Myocyte (in vitro differentiated cells): ENCODE results near the gene CLBA1. TPM values are rescaled to one million over a fixed set of nuclear protein-coding genes. Genes with fewer than 3 reads are reported as not detected.
A peak's percentile ranks its signal among the peaks of the same experiment; 100 is the strongest.

Experiments used
- DNase-seq: peaks from one replicate; pipeline ENCODE4 v3.0.0-alpha.2; 2012; ENCODE audit warnings: low read depth
- total RNA-seq: library from RNA; depleted of rRNA; stranded (reverse); fragments of >200 nt; gene quantifications from 2 replicates; pipeline ENCODE4 v1.2.3, GENCODE V29; 2014

The CLBA1 gene
- total RNA-seq, 1 donor from 2014 or later = 10.6 TPM

DNA sequence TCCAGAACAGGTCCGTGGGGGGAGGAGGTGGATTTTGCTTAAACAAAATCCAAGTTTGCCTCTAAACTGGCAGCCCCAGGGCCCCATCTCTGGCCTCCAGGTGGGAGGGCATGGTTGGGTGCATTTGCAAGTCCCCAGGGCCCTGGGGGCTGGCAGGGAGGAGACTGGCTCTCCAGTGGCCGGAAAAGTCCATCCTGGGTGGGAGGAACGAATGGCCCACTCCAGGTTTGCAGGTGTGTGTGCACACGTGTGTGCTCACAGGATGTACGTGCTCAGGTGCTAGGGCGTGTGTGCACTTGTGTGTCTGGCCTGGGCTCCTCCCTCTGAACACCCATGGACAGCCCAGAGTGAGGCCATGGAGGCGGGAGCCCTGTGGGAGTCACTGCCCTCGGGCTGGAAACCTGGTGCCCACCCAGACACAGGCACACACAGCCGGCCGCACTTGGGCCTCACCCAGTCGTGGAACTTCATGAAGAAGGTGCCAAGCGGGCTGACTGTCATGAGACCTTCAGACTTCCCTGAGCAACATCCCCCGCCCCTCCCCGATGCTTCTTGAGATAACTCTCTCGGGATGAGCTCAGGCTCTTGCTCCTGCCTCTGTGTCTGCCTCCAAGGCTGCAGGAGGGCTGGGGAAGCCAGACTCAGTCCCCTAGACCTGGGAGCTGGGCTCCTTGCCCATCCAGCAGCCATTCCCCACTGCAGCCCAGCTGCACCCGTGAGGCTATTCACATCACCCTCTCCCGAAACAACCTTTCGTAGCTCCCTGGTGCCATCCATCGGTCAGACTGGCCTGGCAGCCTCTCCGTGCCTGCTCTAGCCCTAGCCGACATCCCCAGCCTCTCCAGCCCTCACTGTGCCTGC, 16.8 kb upstream of the CLBA1 start:
- DNase-seq = no peak

DNA sequence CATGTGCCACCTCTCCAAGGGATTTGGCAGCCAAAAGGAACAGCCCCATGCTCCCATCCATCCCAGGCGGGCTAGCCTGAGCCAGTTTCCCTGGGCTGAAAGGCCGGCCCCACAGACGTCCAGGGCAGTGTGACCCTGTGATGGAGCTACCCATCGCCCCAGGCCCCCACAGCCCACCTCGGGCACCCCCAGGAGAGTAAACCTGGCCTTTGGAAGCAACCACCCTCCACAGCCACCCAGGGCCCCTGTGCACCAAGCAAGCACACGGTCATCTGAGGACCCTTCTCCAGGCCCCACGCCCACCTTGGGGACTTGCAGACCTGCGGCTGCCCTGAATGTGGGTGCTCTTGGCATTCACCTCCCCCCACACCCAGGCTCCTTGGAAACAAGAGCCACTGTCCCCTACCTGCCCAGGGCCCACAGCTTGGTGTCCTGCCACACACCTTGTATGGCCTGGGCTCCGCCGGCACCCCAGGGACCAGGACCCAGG, 15.8 kb upstream of the CLBA1 start:
- DNase-seq = no peak

DNA sequence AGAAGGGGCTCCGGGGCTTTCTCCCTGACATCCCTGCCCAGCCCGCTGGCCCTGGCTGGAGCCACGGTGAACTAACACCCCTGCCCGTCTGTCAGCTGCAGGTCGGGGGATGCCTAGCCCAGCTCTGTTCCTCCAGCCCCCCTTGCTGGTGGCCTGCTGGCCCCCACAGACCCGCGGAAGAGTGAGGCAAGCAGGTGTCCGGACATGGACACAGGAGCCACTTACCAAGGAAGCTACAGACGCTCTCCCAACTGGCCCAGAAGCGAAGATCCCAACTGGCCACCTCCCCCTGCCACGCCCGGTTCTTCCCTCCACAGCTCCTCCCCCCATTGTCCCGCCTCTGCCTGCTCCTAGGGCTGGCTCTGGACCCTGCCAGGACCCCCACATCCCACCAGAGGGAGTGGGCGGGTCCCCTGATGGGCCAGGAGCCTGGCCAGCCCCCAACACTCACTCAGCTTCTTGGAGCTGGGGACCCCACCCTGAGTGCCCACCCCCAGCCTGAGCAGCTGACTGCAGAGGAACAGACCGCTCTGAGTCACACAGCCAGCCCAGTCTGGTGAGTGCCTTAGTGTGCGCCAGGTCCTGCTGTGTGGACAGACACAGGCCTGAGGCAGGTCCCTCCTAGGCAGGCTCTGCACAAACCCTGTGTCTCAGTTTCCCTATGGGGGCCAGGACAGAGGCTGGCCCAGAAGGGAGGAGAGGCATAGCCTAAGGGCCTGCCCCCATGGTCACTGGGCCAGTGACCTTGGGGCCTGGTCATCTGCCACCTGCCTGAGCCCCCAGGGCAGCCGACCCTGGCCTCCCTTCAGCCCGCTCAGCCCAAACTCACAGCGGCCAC, 15.1 kb upstream of the CLBA1 start:
- DNase-seq = peak; percentile 95

DNA sequence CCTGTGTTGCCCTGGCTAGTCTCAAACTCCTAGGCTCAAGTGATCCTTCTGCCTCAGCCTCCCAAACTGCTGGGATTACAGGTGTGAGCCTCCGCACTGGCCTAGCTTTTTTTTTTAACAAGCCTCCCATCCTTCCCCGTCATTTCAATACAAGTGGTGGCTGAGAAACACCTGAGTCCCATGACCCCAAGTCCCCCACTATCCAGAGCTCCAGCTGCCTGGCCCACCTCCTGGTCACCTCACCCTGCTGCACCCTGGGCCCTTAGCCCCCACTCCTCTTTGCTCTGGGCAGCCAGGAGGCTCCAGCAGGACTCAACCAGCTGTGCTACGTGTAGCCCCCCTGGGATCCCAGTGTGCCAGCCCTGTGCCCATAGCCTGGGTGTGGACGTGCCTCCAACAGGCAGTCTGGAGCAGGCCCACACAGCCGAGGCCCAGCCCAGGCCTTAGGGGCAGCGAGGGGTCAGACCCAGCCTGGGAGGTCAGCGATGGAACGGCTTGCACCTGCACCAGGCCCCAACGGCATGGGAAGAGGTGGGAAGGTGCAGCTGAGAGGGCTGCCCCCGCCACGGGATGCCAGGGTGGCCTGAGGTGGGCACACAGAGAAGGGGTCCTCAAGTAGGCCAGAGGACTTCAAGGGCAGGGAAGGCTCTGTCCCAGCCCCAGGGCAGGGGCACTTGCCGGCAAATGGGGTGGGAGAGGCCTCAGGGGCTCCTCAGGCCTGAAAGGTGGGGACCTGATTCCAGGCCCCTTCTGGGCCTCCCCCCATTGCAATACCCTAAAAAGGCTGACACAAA, 13.9 kb upstream of the CLBA1 start:
- no peak for DNase-seq

DNA sequence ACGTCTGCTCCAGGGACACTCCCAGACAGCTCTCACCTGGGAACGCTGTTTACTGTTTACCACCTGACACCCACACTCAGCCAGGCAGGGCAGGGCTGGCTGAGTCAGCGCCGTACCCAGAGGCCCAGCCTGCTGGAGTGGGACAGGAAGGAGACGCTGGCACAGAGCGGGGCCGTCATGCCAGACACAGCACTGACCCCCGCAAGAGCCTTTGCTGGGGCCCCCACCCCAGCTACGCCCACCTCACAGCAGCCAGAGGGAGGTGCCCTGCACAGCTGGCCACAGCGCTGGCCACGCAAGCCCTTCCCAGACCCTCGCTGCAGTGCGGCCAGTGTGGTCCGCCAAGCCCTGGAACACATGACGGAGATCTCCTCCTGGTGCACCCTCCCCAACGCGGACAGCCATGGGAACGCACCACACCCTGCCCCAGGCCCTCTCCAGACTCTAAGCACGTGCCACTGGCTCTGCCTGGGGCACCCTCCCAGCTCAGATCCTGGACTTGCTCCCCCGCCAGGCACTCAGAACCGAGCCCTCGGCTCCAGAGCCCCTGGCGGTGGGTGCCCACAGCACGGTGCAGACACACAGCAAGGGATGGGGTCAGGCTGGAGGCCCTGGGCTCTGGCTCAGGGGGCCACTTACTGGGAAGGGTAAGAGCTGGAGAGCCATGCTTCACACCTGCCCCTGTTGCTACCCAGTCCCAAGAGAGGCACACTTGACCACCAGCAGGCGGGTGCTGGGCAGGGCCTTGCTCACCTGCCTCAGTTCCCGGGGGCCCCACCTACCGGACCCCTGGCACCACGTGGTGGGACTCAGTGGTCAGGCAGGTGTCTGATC, 13.1 kb upstream of the CLBA1 start:
- DNase-seq = peak; percentile 93

DNA sequence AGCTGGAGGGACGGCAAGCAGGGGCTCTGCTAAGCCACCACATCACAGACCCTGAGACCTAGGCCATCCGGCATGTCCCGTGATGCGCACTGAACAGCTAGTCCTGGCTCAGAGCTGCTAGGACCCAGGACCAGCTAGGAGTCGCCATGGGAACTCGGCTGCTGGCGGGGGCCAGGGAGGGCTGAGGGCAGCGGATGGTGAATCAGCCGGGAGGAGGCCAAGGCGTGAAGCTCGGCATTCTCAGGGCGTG, 12.5 kb upstream of the CLBA1 start:
- peak; percentile 98 for DNase-seq

DNA sequence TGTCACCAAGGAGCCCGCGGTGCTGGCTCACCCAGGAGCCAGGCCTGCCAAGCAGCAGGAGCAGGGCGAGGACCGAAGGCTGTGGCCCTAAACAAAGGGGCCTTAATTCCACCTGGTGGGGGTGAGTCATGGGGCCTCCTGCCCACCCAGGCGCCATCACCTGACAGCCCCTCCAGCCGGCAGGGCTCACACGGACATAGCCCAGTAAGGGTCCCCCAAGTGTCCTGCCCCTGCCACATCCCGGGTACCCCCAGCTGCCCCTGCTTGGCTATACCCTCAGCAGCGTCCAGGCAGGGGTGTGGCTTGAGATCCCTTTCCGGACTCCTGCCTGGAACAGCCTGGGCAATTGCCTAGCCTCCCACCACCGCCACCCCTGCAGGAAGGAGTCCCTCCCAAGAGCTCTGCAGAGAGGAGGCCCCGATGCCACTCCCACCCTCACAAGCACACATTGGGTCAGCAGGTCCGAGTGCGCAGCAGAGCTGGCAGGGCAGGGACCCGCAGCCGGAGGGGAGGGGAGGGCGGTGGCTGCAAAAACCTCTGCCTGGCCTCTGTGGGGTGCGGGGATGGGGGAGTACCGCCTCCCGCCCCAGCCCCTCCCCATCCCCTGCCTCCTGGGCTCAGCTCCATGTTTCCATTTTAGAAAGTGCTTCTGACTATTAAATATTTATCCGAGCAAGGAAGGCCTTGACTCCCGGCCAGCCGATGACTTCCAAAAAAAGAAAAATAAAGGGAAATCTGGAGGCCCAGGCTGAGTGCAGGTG, 12.0 kb upstream of the CLBA1 start:
- DNase-seq = peak; percentile 83

DNA sequence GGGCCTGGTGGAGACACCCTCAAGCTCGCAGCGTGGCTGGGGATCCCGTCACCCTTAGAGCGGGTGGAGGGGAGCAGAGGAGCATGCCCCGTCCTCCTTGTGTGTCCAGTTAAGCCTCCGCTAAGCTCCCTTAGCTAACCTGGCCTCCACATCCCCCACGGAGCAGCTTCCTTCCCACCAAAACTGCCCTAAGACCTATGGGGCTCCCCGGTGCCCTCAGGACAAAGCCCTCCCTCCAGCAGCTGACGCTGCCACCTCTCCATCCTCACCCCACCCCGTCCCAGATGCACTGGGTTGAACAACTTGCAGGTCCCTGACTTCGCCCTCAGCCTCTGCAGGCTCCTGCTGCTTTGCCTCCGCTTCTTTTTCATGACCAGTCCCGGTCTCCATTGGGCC, 11.4 kb upstream of the CLBA1 start:
- no peak for DNase-seq

DNA sequence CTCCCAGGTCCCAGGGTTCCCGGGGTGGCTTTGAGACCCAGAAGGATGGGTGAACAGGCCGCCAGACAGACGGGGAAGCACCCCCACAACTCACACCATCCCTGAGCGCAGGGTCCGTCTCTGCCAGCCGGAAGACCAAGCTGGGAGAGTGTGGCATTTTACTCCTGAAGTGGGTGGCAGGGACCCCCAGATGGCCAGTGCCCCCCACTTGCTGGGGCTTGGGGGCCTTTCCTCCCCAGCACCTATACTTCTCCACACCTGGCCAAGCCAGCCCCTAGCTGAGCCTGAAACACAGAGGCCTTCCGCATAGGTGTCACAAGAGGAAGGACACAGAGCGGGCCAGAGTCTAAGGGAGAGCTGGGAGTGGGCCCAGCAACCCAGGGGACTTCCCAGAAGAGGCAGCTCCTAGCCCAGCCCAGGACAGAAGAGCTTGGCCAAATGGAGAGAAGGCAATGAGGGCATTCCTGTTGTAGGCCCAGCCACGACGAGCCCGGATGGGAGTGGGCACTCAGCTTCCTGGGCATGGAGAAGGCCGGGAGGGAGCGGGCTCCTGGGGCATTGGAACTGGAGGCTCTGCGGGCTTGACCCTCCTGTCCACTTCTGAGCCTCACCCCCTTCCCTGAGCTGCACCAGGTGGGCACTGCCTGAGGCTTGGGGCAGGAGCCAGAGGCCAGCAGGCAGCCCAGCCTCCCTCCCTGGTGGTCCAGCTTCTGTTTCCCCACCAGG, 10.8 kb upstream of the CLBA1 start:
- DNase-seq = no peak

DNA sequence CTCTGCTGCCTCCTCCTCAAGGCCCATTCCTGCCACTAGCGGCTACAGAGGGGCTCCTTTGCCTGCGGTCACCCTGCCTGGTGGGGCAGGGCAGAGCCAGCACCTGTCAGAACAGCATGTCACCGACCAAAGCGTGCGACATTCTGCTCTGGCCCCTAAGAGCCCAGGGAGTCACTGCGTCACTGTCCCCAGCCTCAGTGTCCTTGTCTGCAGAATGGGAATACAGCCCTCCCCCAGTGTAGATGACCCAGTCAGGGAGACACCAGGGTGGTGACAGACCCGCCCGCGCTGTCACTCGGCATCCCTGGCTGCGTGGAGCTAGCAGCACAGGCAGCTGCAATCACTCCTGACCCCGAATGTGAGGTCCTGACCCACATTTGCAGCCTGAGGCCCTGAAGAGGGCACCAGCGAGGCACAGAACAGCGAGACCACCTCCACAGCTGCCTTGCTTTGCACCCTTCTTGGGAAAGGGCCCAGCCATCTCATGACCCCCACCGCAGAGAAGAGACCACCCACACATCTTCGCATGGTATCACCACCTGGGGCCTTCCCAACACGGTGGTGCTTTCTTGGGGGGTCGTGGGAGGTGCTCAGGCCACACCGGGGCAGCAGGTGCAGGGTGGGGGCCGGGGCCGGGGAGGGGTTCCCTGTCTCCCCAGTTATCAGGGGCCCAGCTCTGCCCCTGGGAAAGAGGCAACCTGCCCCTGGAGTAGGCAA, 9.9 kb upstream of the CLBA1 start:
- peak; percentile 65 for DNase-seq

DNA sequence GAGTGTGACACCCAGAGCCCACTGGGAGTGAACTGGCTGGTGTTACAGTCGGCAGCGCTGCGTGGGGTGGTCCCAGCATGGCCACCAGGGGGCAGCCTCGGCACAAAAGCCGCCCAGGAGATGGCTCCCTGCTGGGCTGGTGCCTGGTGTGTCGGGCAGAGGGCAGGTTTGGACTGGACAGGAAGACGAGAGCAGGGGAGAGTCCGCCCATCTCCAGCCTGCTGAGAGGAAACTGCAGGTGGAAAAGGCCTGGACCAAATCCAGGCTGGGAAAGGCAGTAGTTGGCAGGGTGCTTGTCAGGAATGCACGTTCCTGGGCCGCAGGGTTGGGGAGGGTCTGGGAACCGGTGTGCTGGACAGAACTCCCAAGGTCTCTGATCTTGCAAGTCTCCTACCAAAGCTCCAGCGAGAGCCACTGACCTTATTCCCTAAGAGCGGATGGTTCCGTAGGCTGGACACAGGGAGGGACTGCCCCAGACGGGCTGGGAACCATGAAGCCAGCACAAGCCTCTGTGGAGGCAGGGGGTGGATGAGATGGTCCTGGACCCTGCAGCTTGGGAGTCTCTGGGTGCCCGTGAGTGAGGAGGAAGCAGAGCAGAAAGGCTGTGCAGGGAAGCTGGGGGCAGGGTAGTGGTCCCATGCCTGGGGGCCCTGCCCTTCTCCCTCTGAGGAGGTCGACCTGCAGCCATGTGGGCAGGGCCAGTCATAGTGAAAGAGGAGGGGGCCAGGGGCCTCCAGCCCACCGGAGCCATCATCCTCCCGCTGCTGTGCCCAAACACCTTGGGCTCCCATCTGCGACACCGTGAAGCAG, 9.2 kb upstream of the CLBA1 start:
- DNase-seq = peak; percentile 87

DNA sequence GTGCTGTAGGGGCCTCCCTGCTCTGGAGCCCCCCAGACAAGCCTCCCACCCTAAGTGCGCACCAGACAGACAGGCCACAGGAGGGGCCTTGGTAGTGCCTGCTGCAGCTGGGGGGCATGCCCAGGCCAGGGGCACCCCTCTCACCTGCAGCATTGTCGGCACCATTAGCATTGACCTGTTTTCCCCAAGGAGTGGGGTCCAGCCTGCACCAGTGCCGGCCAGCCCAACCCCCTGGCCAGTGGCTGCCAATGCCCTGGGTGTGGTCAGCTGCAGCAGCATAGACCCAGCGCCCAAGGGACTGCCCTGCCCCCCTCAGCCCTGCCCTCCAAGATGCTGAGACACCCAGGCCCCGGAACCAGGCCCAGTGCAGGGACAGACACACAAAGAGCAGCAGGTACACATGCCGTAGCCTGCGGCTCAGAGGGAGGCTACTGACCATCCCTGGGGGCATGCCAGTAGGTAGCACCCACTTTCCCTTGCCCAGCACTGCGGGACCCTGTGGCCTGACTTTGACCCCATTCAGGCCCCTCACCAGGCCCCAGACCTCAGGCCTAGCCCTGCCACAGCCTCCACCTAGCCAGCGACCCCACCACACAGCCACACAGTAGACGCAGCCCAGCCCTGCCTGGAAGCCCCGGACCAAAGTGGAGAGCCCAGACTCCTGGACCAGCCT, 8.4 kb upstream of the CLBA1 start:
- DNase-seq = no peak

DNA sequence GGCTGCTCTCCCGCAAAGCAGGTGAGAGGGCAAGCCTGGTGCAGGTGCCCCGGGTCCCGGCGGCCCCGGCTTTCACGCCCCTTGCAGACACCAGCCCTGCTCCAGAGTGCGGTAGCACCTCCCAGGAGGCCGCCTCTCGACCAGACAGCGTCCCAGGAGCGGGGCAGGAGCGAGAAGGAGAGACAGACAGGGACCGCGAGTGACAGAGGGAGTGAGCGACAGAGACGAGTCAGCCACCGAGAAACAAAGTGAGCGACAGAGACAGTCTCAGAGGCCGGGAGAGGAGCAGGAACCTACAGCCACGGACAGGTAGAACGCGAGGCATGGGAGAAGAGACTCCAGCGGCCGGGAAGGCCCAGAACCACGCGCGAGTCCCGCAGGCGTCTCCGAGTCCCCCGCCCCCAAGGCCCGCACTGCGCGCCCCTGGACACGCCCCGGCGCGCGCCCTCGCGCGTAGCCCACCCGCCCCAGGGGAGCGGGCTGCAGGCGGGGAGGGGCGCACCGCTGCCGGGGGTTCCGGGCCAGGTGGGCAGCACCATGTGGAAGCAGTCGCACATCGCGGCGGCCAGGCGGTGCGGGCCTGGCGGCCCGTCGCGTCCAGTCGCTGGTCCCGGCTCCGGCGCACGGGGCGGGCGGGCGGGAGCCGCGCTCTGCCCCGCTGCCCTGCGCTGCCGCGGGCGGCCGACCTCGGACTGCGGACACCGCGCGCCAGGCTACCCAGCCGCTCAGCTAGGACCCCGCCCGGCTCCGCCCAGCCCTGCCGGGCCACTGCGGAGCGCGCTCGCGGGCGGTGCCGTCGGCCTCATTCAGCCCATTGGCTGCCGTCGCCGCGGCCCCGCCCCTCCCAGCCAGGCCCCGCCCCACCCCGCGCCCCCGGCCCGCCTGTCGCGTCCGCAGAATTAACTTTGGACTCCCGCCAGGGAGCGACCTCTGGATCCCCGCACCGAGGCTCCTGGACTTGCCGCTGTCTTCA, 7.6 kb upstream of the CLBA1 start, which contains the start of gene AHNAK2:
AHNAK2 (minus strand) TSS at position 694 of the 973 bp plus-strand sequence; CDS start at position 557, 137 bp downstream.
- peak; percentile 80 for DNase-seq

DNA sequence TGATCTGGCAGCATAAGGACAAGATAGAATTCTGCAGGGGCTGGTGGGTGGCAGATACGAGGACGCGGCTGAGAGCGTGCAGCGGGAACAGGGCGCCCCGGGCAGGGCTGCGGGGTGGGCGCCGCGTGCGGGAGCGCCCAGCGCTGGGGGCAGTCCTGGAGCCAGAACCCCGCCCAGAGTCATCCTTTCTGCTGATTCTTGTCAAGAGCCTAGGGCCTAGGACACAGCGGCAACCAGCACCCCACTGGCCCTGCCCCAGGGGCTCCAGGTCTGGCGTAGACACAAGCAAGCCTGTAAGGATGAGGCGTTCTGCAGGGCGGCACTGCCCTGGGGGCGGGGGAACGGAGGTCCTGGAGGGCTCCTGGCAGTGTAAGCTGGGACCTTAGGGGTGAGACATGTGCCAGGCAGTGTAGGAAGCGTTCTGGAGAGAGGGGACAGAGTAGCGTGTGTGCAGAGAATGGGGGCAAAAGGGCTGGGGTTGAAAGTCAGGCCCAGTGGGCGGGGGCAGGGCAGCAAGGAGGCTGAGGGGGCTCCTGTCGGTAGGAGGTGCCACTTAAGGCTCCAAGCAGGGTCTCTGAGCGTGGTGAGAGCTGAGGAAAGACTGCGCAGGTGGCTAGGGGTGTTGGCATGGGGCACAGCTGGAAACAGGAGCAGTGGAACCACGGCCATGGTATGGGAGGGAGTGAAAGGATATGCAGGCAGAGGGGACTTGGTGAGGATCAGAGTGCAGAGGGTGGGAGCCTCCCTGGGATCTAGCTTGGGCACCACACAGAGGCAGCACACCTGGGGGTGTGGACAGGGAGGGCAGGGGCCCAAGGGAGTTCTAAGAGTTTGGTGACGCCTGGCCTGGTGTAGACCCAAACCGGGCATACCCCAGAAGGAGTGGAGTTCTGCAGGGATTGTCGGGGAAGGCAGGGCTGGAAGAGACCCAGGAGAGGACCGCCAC, 6.6 kb upstream of the CLBA1 start:
- DNase-seq = no peak
